ENCODE measurements around the gene MED13L. TPM values are rescaled to one million over a fixed set of nuclear protein-coding genes. Genes with fewer than 3 reads are reported as not detected.

MED13L gene
- total and polyA plus RNA-seq, 2 donors (not counting 1 experiment from before 2014, with no cell fraction given), result 20.3 to 207 TPM

DNA sequence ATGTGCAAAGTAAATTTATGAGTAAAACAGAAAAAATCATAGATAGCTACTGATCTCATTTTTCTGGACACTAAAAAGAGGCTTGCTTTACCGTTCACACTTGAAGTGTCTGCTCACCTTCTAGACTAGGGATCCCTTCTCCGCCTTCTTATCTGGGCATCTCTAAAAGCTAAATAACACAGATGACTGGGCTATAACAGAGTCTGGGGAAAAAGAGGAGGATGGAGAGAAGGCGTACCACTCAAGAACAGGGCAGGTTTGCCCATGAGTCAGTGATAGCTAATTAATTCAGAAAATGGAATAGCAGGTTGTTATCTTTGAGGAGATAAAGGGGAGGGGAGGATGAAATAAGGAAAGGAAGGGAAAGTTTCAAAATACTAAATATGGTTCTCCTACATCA is 185.3 kb downstream of the MED13L start:
- Histone ChIP-seq H4K20me1 (ENCODE audit: control insufficient read depth, insufficient read depth, low read length, poor library complexity, severe bottlenecking) (peaks cover 5% of the 10 kb centered on the region), H3K36me3 (replicated peaks in 1 of 2; ENCODE audit: control extremely low read depth in 1 of 2, control insufficient read depth in 1 of 2, extremely low read depth in 1 of 2, insufficient read depth in 2 of 2, low read length in 1 of 2) (peaks cover 0 to 11% of the 10 kb centered on the region in 2 experiments), H2AFZ (ENCODE audit: insufficient read depth, low read depth, low read length, poor library complexity, severe bottlenecking) (no peak overlapping the region), H3K4me1 (ENCODE audit: control insufficient read depth in 2 of 2, insufficient read depth in 2 of 2, low read length in 2 of 2) (peaks cover 5 to 7% of the 10 kb centered on the region in 2 donors), H3K27me3 (replicated peaks in 1 of 4; ENCODE audit: control extremely low read depth in 1 of 4, control insufficient read depth in 3 of 4, insufficient read depth in 4 of 4, low read length in 3 of 4) (no peaks in the 10 kb centered on the region), H3K9me3 (ENCODE audit: control extremely low read depth in 1 of 3, control insufficient read depth in 2 of 3, insufficient read depth in 1 of 3, low read length in 2 of 3) (no peaks in the 10 kb centered on the region), H3K9ac (ENCODE audit: low read length) (no peak overlapping the region), H3K4me3 (ENCODE audit: control extremely low read depth in 1 of 5, extremely low read depth in 1 of 5, insufficient read depth in 1 of 5, low read depth in 2 of 5, low read length in 4 of 5) (no peak overlapping the region), H3K79me2 (ENCODE audit: control insufficient read depth, insufficient read depth, low read length) (peaks cover 51% of the 10 kb centered on the region), H3K27ac (ENCODE audit: low read length in 2 of 2) (no peak overlapping the region), H3K4me2 (replicated peaks; ENCODE audit: low read depth, low read length, poor library complexity, severe bottlenecking) (no peak overlapping the region)
- H3K27ac Mint-ChIP-seq, result no peak overlapping the region
- TF ChIP-seq EZH2 (IDR thresholded peaks at IDR 0.05; ENCODE audit: borderline replicate concordance, insufficient read depth, low read depth, low read length, poor library complexity, severe bottlenecking), result no peak
- TF ChIP-seq, protein P1, sequence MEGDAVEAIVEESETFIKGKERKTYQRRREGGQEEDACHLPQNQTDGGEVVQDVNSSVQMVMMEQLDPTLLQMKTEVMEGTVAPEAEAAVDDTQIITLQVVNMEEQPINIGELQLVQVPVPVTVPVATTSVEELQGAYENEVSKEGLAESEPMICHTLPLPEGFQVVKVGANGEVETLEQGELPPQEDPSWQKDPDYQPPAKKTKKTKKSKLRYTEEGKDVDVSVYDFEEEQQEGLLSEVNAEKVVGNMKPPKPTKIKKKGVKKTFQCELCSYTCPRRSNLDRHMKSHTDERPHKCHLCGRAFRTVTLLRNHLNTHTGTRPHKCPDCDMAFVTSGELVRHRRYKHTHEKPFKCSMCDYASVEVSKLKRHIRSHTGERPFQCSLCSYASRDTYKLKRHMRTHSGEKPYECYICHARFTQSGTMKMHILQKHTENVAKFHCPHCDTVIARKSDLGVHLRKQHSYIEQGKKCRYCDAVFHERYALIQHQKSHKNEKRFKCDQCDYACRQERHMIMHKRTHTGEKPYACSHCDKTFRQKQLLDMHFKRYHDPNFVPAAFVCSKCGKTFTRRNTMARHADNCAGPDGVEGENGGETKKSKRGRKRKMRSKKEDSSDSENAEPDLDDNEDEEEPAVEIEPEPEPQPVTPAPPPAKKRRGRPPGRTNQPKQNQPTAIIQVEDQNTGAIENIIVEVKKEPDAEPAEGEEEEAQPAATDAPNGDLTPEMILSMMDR (IDR thresholded peaks at IDR 0.05), result no peak
- H3K4me3 Mint-ChIP-seq, result no peak overlapping the region
- DNase-seq, result no peak
- H3K9me3 Mint-ChIP-seq (ENCODE audit: insufficient read depth), result no peaks in the 10 kb centered on the region
- intact Hi-C loops (cut with micrococcal nuclease), result loop anchor here (5.0 kb wide), 1 partner anchor 35 kb away; no protein-coding TSS in a partner anchor
- ChIA-PET POLR2A (no interaction called here), CTCF (interaction anchor here (1.4 kb wide), 1 partner anchor 30 kb away, joined by 4 read pairs; no protein-coding TSS in a partner anchor)
- 100% methylated on average over 1 of the region's 3 CpGs for WGBS (ENCODE audit: insufficient coverage)
- H3K4me1 Mint-ChIP-seq, result peaks cover 31% of the 10 kb centered on the region
- H3K27me3 Mint-ChIP-seq, result no peaks in the 10 kb centered on the region
- ATAC-seq (ENCODE audit: low read depth), result no peak

DNA sequence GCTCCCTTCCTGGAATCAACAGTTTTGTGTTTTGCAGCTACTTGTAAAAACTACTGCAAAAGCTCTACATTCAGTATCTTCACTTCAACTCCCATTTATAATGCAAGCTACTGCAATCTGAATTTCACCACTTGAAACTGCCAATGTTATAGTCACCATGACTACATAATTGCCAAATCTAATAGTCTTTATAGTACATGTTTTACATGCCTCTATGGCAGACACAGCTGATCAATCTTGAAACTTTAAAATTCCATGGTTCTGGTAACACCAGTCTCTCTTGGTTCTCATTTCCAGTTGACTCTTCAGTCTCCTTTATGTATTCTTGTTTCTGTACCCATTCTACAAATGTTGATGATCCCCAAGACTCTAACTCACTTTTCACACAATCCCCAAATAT is 185.9 kb downstream of the MED13L start:
- POLR2A ChIA-PET, result interaction anchor here (0.6 kb wide), 1 partner anchor 487 kb away, joined by 7 read pairs; no protein-coding TSS in a partner anchor
- Mint-ChIP-seq H3K4me3 (no peak overlapping the region), H3K9me3 (ENCODE audit: insufficient read depth) (no peaks in the 10 kb centered on the region), H3K27ac (no peak overlapping the region), H3K27me3 (no peaks in the 10 kb centered on the region), H3K4me1 (peaks cover 31% of the 10 kb centered on the region)
- no peak for TF ChIP-seq EZH2 (IDR thresholded peaks at IDR 0.05; ENCODE audit: borderline replicate concordance, insufficient read depth, low read depth, low read length, poor library complexity, severe bottlenecking)
- TF ChIP-seq, protein P1 (IDR thresholded peaks at IDR 0.05), result no peak
- Histone ChIP-seq H3K36me3 (replicated peaks in 1 of 2; ENCODE audit: control extremely low read depth in 1 of 2, control insufficient read depth in 1 of 2, extremely low read depth in 1 of 2, insufficient read depth in 2 of 2, low read length in 1 of 2) (peaks cover 0 to 11% of the 10 kb centered on the region in 2 experiments), H4K20me1 (ENCODE audit: control insufficient read depth, insufficient read depth, low read length, poor library complexity, severe bottlenecking) (peaks cover 5% of the 10 kb centered on the region), H3K79me2 (ENCODE audit: control insufficient read depth, insufficient read depth, low read length) (peaks cover 55% of the 10 kb centered on the region), H3K9me3 (ENCODE audit: control extremely low read depth in 1 of 3, control insufficient read depth in 2 of 3, insufficient read depth in 1 of 3, low read length in 2 of 3) (no peaks in the 10 kb centered on the region), H3K9ac (ENCODE audit: low read length) (no peak overlapping the region), H3K27me3 (replicated peaks in 1 of 4; ENCODE audit: control extremely low read depth in 1 of 4, control insufficient read depth in 3 of 4, insufficient read depth in 4 of 4, low read length in 3 of 4) (no peaks in the 10 kb centered on the region), H3K4me3 (ENCODE audit: control extremely low read depth in 1 of 5, extremely low read depth in 1 of 5, insufficient read depth in 1 of 5, low read depth in 2 of 5, low read length in 4 of 5) (no peak overlapping the region), H3K4me2 (replicated peaks; ENCODE audit: low read depth, low read length, poor library complexity, severe bottlenecking) (no peak overlapping the region), H3K4me1 (ENCODE audit: control insufficient read depth in 2 of 2, insufficient read depth in 2 of 2, low read length in 2 of 2) (peaks cover 5 to 7% of the 10 kb centered on the region in 2 donors), H2AFZ (ENCODE audit: insufficient read depth, low read depth, low read length, poor library complexity, severe bottlenecking) (no peak overlapping the region), H3K27ac (ENCODE audit: low read length in 2 of 2) (no peak overlapping the region)
- DNase-seq, result no peak
- intact Hi-C loops (cut with micrococcal nuclease), result loop anchor here (5.0 kb wide), 1 partner anchor 34 kb away; no protein-coding TSS in a partner anchor
- CTCF ChIA-PET, result interaction anchor here (1.4 kb wide), 1 partner anchor 30 kb away, joined by 4 read pairs; no protein-coding TSS in a partner anchor
- ATAC-seq (ENCODE audit: low read depth), result no peak

All from B cell (primary cell).